ENCODE results near the gene BCL2L13. TPM values are rescaled to one million over a fixed set of nuclear protein-coding genes. Genes with fewer than 3 reads are reported as not detected.

Gene BCL2L13
- polyA plus RNA-seq, 3 donors, result 46.6 to 49.5 (median 47.4) TPM

DNA sequence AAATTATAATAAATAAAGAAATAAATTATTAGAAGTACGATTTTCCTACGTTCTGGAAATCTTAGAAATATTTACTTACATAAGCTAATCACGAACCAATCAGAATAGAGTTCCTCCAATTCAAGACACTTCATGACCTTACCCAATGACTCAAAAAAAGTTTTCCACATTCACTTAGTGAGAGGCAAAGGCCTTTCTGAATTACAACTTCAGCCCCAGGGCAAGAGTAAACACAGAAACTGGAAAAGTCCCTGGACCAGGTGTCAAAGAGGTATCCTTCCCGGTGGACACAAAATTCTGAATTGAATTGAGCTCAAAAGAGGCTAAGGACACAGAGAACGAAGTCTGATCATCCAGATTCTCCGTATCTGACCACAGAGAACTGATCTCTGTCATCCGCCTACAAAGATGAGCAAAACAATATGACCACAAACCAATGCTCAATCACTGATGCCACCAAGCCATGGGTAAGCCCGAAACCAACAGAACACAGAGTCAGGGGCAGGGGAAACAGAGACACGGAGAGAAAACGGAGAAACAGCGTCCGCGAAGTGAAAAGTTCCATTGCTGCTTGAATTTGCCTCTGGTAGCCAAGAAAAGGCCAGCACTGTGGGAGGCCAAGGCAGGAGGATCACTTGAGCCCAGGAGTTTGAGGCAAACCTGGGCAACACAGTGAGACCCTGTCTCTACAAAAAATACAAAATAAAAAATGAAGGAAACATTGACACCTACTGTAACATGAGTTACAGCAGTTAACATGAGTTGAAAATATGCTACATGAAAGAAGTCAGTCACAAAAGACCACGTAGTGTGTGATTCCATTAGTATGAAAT, 128.9 kb downstream of the BCL2L13 start:
- DNase-seq (ENCODE audit: extremely low read depth in 1 of 11, low read depth in 9 of 11, low spot score in 4 of 11), result no peak

DNA sequence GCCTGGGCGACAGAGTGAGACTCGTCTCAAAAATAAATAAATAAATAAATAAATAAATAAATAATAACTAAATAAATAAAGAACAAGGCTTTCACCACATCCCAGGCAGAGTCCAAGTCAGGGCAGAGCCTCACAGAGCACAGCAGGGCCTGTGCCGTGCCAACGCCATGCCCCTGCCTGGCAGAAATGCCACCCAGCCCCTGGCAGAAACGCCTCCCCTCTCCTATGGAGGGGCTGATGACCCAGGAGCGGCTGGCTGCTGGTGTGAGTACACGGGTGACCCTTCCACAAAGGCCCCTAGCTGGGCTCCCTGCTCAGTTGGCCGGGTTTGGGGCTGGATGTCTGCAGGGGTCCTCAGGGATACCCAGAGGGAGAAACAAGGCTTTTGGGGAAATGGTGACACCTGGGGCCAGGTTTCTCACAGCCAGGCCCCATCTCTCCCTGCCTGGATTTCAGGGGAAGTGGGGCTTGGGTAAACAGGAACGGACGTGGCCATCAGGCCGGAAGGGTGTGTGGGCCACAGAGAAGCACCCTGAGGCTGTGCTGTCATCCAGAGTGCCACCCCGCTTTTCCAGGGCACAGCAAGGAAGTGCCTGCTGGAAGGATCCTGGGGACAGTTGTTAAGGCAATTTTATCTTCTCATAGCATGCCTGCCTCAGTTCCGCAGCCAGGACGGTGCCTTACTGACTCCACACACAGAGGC, 130.6 kb downstream of the BCL2L13 start:
- DNase-seq (ENCODE audit: extremely low read depth in 1 of 11, low read depth in 9 of 11, low spot score in 4 of 11), result no peak

DNA sequence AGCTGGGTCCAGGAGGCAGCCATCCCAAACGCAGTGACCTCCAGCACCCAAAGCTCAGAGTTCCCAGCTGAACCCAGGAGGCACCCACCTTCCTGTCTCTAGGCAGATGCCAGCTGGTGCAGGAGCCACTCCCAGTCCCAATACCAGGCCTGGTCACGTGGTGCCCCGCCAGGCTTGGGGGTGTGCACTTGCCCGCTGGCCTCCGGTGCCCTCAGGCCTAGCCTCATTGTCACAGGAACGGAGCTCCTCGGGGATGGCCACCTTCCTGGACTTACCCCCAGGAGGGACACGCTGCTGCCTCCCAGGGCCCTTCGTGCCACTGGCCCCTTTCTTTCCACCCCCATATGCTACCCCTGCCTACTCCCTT, 131.1 kb downstream of the BCL2L13 start:
- DNase-seq (ENCODE audit: extremely low read depth in 1 of 11, low read depth in 9 of 11, low spot score in 4 of 11), result no peak

DNA sequence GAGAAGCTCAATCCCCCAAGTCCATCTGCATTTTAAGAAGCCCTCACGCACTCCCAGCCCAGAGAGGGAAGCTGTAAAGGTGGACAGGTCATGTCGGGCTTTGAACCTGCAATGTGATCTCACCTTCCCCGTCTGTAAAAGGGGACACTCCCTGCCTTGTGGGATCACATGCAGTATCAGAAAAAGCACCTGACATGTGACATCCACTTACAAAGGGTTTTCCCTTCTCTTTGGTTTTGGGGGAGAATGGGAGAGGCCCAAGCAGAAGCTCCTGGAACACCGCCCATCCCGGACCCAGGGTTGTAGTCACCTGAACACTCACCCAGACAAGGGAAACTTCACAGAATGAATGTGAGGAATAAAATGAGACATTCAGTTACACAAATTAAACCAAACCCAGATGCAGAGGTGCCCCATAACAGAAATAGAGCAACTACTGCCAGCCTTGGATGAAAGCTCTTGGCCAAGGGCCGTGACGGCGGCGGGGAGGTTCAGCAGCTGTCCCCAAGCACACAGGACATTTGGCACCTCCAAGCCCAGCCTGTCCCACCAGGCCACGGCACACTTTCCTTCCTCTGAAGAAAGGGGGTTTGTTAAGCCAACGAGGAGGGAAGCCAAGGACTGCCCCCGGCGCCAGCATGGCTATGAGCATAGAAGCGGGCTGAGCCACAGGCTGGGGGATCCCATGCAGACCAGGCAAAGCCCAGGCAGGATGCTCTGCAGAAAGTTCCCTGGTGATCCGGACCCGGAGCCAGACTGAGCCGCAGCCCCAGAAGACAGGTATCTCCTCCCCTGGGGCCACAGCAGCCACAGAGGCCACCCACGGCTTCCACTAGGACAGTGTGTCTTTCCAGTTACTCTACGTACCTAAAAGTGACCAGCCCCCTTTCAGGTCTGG, 131.9 kb downstream of the BCL2L13 start:
- DNase-seq (ENCODE audit: extremely low read depth in 1 of 11, low read depth in 9 of 11, low spot score in 4 of 11), result no peak

DNA sequence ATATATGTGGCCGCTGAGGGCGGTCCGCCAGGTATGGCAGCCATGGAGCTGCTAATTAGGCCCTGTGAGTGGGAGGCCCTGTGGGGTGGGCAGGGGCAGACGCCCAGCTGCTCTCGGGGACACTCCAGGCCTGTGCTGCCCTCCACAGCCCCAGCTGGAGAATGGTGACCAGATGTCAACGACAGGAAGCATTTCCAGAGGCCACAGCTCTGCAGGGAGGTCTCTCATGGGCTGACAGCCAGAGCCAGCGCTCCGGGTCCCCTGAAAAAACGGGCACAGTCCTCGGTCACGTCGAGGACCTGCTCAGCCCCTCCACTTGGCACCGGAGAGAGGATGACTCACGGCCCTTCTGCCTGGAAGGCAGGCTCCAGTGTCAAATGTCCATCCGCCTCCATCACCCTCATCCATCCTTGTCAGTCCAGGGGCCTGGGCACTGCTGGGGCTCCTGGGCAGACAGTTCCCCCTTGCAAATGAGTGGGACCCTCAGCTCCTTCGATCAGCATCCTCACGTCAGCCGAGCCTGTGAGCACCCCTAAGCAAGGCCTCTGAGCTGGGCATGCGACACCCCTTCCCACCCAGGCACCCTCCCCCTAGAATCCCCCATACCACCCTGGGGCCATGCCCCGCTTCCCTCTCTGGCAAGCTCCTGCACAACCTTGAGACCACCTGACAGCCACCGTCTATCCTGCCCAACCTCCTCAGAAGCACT, 133.8 kb downstream of the BCL2L13 start:
- no peak for DNase-seq (ENCODE audit: extremely low read depth in 1 of 11, low read depth in 9 of 11, low spot score in 4 of 11)

DNA sequence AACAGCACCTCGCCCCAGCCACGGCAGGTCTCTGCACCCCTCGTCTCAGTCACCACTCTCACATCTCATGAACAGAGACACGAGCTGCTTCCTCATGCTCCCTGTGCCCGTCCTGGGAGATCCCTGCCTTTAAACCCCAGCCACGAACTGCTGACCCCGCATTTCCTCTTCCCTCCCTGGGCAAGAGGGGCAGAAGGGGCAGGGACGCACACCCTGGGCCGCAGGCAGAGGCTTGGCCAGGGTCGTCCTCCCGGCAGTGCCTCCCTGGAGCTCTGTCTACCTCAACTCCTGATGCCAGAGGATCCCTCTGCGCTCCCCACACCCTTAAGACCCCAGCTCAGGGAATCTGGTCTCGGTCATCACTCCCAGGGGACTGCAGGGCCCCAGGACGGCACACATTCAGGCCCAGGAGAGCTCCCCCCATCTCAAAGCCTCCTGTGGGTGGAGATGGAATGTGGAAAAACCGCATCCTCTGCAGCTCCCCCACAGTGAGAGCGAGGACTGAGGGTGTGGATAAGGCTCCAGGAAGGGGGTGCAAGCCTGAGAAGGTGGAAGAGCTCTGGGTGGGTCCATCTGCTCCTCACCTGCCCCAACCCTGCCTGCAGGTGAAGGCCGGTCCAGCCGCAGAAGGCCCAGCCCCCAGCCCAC, 134.5 kb downstream of the BCL2L13 start:
- DNase-seq (ENCODE audit: extremely low read depth in 1 of 11, low read depth in 9 of 11, low spot score in 4 of 11), result no peak

DNA sequence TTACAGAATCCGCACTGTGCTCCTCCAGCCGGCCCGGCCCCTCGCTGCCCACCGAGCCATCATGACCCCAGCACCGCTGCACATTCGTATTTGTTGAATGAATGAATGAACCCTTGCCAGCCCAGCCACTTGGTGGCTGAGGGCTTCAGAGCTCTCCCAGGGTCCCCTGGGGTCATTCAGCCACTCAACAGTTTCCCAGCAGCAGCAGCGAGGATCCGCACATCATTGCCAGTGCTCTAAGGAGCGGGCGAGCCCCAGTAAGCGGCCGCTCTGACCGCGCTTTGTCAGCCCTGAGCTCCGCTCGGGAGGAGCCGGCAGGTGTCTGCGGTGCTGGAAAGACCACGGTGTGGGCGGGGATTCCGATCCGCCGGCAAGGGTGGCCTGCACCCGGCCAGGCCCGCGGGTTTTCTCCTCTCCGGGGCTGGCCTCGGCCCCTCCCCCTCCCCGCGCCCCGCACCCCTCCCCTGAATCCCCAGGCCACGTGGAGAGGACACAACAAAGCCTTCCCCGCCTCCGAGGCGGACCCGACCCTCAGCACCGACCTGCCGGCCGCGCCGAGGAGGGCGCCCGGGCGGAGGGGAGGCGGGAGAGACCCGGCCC, 135.1 kb downstream of the BCL2L13 start:
- no peak for DNase-seq (ENCODE audit: extremely low read depth in 1 of 11, low read depth in 9 of 11, low spot score in 4 of 11)

DNA sequence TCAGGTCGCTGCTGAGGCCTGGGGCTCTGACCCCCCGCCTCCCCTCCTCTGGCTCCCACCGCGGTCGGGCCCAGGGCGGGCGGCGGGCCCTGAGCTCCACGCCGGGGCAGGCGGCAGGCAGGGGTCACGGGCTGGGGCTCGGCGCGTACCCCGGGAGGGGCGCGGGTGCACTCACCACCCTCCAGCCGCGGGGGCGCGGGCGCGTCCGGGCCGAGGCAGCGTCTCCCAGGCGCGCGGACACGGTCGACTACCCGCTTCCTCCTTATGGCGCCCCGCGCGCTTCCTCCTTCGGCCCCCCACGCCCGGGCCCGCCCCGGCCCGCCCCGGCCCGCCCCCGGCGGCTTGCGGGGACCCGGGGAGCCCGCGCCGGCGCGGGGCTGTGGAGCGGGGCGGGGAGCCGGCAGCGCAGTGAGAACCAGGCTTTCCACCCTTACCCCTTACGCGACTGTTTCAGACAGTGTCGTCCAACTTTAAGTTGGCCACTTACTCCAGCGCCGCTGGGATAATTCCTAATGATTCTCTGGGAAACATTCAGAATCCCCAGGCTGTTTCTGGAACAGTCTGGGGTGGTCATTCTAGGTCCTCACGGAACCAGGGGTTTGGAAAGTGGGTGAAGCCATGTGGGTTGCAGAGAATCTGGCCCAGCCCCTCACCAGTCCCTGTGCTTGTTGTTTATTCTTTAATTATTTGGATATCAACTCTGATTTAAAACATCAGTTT, 135.8 kb downstream of the BCL2L13 start, which contains the start of gene BID:
Gene BID (minus strand): TSS at position 264 of the 720 bp plus-strand sequence. CDS start 24,353 bp downstream, outside the sequence.
- peak in 1 of 11 donors; percentile 27 for DNase-seq (ENCODE audit: extremely low read depth in 1 of 11, low read depth in 9 of 11, low spot score in 4 of 11)

DNA sequence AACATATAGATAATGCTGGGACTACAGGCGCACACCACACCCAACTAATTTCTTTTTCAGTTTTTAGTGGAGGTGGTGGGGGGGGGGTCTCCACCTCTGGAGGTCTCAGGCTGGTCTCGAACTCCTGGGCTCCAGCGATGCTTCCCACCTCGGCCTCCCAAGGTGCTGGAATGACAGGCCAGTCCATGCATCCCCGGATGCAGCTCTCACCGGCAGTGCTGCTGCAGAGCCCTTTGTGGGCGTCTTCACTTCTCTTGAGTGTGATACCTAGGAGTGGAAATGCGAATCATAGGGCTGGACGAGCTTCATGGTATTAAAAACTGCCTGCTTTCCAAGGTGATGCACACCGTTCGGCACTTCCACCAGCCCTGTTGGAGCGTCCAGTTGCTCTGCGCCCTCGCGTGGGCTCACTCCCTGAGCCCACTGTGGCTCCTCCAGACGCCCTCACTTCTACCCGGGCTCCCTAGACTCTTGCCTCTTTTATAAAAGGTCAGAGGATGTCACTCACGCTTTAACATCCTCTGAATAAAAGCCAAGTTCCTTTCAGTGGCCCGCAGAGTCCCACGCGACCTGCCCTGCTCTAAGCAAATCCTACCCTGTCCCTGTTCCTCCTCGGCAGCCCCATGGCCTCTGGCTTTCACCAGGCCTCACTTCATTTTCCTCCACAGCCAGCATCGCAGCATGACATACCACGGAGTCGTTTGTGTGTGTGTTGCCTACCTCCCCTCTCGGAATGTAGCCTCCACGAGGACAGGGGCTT, 136.5 kb downstream of the BCL2L13 start:
- DNase-seq (ENCODE audit: extremely low read depth in 1 of 11, low read depth in 9 of 11, low spot score in 4 of 11), result no peak

DNA sequence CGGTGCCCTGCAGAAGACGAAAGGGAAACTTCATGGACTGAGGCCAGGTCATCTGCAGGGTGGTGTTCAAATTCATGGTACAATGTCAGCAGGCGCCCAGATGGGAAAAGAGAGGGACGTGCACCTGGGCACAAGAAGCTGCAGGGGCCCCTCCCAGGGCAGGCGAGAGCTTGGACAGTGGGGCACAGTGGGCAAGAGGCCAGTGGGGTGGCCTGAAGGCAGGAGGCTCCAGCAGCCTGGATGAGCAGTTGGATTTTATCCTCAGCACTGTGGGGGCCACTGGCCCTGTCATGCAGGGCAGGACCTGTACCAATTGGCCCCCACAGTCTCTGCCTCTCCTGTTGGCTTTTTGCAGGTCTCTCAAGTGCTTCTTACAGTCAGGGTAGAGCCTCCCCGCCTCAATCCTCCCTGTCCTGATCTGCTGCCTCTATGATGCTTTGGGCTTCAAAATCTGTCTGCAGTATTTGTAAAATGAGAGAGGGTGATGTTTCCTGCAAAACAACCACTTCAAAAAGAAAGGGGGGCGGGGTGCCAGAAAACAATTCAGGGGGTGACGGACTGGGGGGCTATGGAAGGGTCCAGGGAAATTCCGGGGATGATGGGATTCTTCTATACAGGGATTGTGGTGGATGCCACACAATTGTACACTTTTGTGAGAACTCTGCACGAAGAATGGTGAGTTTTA, 137.4 kb downstream of the BCL2L13 start:
- no peak for DNase-seq (ENCODE audit: extremely low read depth in 1 of 11, low read depth in 9 of 11, low spot score in 4 of 11)

DNA sequence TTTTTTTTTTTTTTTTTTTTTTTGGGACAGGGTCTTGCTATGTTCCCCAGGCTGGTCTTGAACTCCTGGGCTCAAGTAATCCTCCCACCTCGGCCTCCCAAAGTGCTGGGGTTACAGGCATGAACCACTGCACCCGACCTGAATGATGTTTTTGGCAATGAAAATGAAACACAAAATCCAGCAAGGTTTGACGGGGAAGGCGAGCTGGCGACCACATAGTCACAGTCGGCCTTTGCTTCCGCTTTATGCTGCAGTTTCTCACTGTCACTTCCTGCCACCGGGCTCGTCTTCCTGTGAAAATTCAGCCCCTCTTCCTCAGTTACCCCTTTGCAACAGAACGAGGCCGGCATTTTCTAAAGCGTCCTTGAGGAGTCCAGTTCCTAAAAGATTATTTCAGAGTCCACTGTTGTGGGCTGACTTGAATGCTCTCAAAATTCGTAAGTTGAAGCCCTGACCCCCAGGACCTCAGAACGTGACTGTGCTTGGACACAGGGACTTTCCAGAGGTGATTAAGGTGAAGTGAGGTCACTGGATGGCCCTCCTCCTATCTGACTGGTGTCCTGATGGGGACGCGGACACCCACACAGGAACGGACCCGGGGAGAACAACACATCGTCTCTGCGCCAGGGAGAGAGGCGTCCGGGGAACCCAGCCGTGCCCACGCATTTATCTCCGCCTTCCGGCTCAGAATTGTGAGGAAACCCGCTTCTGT, 138.6 kb downstream of the BCL2L13 start:
- DNase-seq (ENCODE audit: extremely low read depth in 1 of 11, low read depth in 9 of 11, low spot score in 4 of 11), result no peak

DNA sequence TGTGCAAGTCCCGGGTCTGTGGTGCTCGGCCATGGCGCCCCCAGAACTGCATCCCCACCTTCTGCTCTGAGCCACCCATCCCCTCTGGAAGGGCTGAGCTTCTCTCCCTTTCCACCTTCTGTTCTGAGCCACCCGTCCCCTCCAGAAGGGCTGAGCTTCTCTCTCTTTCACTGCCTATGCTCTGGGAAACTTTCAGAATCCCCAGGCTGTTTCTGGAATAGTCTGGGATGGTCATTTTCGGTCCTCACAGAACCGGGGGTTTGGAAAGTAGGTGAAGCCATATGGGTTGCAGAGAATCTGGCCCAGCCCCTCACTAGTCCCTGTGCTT, 139.1 kb downstream of the BCL2L13 start:
- DNase-seq (ENCODE audit: extremely low read depth in 1 of 11, low read depth in 9 of 11, low spot score in 4 of 11), result no peak

DNA sequence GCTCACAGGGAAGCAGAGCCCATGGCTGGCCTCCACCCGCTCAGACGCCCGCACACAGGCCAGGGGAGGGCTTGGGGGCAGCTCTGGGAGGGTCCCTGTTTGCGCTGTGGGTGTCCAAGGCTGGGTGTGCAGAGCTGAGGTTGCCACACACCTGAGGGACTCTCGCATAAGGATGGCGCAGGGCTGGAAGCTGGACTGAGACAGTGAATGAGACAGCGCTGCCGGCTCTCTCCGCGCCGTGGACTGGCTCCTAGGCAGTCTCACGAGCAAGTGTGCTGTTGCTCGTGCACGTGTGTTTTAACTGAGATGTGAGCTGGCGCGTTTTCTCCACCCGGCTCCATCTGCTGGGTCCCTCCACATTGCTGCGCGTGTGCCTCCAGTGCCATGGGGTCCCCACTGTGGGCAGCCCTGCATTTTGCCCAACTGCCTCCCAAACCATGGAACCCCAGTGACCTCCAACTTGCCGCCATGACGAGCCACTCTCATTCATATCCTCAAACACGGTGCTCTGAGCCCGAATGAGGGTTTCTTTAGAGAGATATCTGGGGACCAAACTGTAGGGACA, 139.9 kb downstream of the BCL2L13 start:
- DNase-seq (ENCODE audit: extremely low read depth in 1 of 11, low read depth in 9 of 11, low spot score in 4 of 11), result no peak

DNA sequence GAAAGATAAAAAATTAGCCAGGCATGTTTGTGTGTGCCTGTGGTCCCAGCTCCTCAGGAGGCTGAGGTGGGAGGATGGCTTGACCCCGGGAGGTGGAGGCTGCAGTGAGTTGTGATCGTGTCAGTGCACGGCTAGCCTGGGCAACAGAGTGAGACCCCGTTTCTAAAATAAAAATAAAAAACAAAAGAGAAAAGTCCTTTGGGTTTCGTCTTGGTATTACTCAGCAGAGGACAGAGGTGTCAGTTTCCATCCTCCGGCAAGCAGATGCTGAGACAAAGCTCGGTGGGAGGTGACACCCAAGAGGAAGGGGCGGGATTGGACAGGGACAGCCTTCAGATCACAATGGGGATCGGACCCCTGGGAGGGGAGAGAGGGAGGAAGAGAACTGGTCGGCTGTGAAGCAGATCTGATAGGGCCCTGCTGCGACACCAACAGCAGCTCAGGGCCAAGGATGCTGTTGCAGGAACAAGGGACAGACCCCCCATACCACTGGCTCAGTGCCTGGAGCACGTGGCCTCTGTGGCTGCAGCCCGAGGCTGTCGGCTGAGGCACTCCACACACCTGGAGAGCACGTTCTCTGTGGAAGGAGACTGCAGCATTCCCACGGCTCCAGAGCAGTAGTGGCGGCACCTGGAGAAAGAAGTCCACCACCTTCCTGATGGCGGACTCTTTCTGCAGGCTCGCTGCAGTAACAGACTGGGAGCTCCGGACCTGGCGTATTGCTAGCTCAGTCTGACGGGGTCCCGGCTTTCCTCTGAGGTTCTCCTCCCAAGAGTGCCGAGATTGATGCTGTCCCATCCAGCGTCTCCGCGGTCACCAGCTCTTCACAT, 140.9 kb downstream of the BCL2L13 start:
- DNase-seq (ENCODE audit: extremely low read depth in 1 of 11, low read depth in 9 of 11, low spot score in 4 of 11), result no peak
